ENCODE measurements around the gene CDKAL1. TPM values are rescaled to one million over a fixed set of nuclear protein-coding genes. Genes with fewer than 3 reads are reported as not detected.

Gene CDKAL1
- total RNA-seq, 1 experiment from 2014 or later, result 11.8 TPM

- BruUV-seq (replicated peaks), result no TSS peak
- intact Hi-C loops (cut with micrococcal nuclease), result no loop called here
- Mint-ChIP-seq H3K9me3 (ENCODE audit: unreplicated experiment) (no peaks in the 10 kb centered on the region), H3K4me3 (ENCODE audit: unreplicated experiment) (no peak overlapping the region), H3K36me3 (ENCODE audit: insufficient read depth, unreplicated experiment) (peaks cover 6% of the 10 kb centered on the region), H3K27me3 (ENCODE audit: insufficient read depth, unreplicated experiment) (no peaks in the 10 kb centered on the region), H3K27ac (ENCODE audit: low read depth, unreplicated experiment) (no peak overlapping the region), H3K4me1 (ENCODE audit: insufficient read depth, unreplicated experiment) (no peaks in the 10 kb centered on the region)
- TF ChIP-seq CTCF (IDR thresholded peaks at IDR 0.05; ENCODE audit: unreplicated experiment), result no peak
- DNase-seq (ENCODE audit: unreplicated experiment), result no peak
- ChIA-PET CTCF (interaction anchor here (0.7 kb wide), 1 partner anchor 43 kb away, joined by 3 read pairs; no protein-coding TSS in a partner anchor), POLR2A (no interaction called here)
These were observed 135.5 kb downstream of the CDKAL1 start for GRCh38 chr6:20669571-20670314.

- ChIA-PET CTCF (no interaction called here), POLR2A (no interaction called here)
- Mint-ChIP-seq H3K4me3 (ENCODE audit: unreplicated experiment) (no peak overlapping the region), H3K27ac (ENCODE audit: low read depth, unreplicated experiment) (no peak overlapping the region), H3K27me3 (ENCODE audit: insufficient read depth, unreplicated experiment) (no peaks in the 10 kb centered on the region), H3K9me3 (ENCODE audit: unreplicated experiment) (no peaks in the 10 kb centered on the region), H3K4me1 (ENCODE audit: insufficient read depth, unreplicated experiment) (no peaks in the 10 kb centered on the region), H3K36me3 (ENCODE audit: insufficient read depth, unreplicated experiment) (peaks cover 3% of the 10 kb centered on the region)
- intact Hi-C loops (cut with micrococcal nuclease), result no loop called here
- no peak for DNase-seq (ENCODE audit: unreplicated experiment)
- no peak for TF ChIP-seq CTCF (IDR thresholded peaks at IDR 0.05; ENCODE audit: unreplicated experiment)
- BruUV-seq (replicated peaks), result no TSS peak
These were observed 136.5 kb downstream of the CDKAL1 start for GRCh38 chr6:20670750-20671149.

GRCh38 chr6:20672038-20672437, 137.8 kb downstream of the CDKAL1 start:
- TF ChIP-seq CTCF (IDR thresholded peaks at IDR 0.05; ENCODE audit: unreplicated experiment), result no peak
- no peak overlapping the region for H3K4me3 Mint-ChIP-seq (ENCODE audit: unreplicated experiment)
- H3K36me3 Mint-ChIP-seq (ENCODE audit: insufficient read depth, unreplicated experiment), result no peaks in the 10 kb centered on the region
- no peaks in the 10 kb centered on the region for H3K4me1 Mint-ChIP-seq (ENCODE audit: insufficient read depth, unreplicated experiment)
- no peaks in the 10 kb centered on the region for H3K27me3 Mint-ChIP-seq (ENCODE audit: insufficient read depth, unreplicated experiment)
- BruUV-seq (replicated peaks), result no TSS peak
- POLR2A ChIA-PET, result no interaction called here
- H3K9me3 Mint-ChIP-seq (ENCODE audit: unreplicated experiment), result no peaks in the 10 kb centered on the region
- no peak overlapping the region for H3K27ac Mint-ChIP-seq (ENCODE audit: low read depth, unreplicated experiment)
- intact Hi-C loops (cut with micrococcal nuclease), result no loop called here
- DNase-seq (ENCODE audit: unreplicated experiment), result no peak
- CTCF ChIA-PET, result interaction anchor here (0.7 kb wide), 1 partner anchor 14 kb away, joined by 5 read pairs; no protein-coding TSS in a partner anchor

GRCh38 chr6:20673458-20673857, 139.2 kb downstream of the CDKAL1 start:
- H3K4me1 Mint-ChIP-seq (ENCODE audit: insufficient read depth, unreplicated experiment), result no peaks in the 10 kb centered on the region
- TF ChIP-seq CTCF (IDR thresholded peaks at IDR 0.05; ENCODE audit: unreplicated experiment), result no peak
- no TSS peak for BruUV-seq (replicated peaks)
- no peaks in the 10 kb centered on the region for H3K36me3 Mint-ChIP-seq (ENCODE audit: insufficient read depth, unreplicated experiment)
- no peaks in the 10 kb centered on the region for H3K27me3 Mint-ChIP-seq (ENCODE audit: insufficient read depth, unreplicated experiment)
- no peak overlapping the region for H3K27ac Mint-ChIP-seq (ENCODE audit: low read depth, unreplicated experiment)
- intact Hi-C loops (cut with micrococcal nuclease), result no loop called here
- H3K9me3 Mint-ChIP-seq (ENCODE audit: unreplicated experiment), result no peaks in the 10 kb centered on the region
- ChIA-PET POLR2A (no interaction called here), CTCF (no interaction called here)
- H3K4me3 Mint-ChIP-seq (ENCODE audit: unreplicated experiment), result no peak overlapping the region
- DNase-seq (ENCODE audit: unreplicated experiment), result no peak
